GM21717 (cell line): ENCODE data around the gene GSTA4.
A peak's percentile ranks its signal among the peaks of the same experiment; 100 is the strongest.
"Not testable (repeated sequence)": the region's sequence is repeated elsewhere in the genome, so short reads cannot be mapped to it uniquely, and the experiment has no call there.

Source experiments
- ATAC-seq: cut with Tn5 transposase; IDR thresholded peaks from one replicate; pipeline ENCODE4 v1.9.1; 2021; ENCODE audit warnings: mild to moderate bottlenecking, moderate library complexity; ENCODE audit not compliant: unreplicated experiment

GSTA4 gene

DNA sequence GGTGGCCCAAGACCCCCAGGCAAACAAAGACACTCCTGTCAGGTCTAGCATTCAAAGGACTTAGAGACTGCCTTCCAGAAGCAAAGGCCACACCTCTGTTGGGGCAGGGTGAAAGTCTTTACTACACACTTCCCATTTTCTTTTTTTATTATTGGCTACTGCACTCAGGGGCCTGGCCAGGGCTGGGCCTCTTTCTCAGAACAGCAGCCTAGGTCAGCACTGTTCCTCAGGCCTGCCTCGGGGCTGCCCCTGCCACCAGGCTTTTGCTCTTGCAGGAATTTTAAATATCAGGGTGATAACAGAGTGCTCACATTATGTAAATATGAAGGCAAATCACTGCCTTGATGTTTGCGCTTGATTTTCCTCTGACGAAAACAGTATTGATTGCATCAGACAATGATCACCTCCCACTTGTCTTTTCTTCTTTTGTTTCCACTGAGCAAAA is 18.5 kb downstream of the GSTA4 start:
- peak; percentile 78 for ATAC-seq

DNA sequence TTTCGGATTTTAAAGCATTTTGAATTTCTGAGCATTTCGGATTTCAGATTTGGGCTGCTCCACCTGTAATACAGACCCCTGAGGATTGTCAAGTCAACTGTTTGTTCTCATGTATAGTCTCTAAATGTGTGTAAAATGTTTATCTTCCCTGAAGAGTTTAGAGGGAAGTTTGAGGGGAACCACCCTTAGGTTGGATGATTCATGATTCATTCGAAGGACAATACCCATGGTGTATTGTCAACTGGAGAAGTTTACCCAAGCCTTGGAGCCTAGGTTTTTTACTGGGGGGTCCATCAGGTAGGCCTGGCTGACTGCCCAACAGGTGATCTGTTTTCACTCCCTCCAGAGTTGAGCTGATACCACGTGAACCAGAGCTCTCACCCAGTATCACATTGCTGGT is 18.9 kb downstream of the GSTA4 start:
- ATAC-seq = peak; percentile 30

DNA sequence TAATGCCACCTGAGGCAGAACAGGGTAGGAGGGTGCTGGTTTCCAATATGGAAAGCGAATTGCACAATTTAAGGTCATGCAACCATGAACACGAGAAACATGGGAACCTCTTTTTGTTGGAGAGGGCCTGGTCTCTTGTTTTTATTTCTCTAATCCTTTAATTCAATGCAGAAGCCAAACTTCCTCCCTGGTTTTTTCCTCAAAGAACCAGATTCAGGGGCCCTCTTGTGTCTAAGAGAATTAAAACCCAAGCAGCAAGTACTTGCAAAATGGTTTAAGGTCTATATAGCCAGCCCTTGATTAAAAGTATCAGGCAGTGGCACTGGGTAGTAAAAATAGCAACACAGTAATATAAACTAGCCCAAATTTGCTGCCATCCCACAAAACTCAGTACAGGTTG is 19.5 kb downstream of the GSTA4 start:
- no peak for ATAC-seq

DNA sequence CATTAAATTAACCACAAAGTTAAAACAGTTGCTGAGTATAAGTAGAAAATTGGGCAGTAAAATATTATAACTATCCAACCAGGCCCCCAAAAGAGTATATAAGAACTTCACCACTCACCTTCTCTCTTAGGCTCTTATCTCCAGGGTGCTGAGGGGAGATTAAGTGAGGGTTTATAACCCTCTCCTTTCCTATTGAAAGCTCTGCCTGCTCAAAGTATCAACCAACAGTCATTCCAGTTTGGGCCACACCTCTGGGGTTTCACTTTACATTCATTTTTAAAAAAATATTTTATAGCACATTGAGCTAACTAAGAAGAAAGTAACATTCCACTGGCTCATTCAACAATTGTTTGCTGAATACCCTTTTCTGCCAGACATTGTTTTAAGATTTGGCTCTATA is 22.1 kb downstream of the GSTA4 start:
- ATAC-seq = no peak

DNA sequence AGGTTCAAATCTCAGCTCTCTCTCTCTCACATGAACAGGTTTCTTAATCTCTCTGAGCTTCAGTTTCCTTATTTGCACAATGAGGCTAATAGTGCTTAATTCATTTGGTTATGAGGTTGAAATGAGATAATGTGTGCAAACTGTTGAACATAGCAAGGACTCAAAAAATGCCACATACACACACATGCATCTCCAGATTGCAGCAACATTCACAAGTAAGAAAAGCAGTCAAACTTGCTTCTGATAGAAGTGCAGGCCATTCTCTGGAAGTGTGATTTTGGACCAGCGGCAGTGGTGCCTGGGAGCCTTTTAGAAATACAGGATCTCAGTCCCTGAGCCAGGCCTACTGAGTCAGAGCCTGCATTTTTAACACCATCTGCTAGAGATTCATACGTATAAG is 25.7 kb downstream of the GSTA4 start:
- ATAC-seq = no peak

DNA sequence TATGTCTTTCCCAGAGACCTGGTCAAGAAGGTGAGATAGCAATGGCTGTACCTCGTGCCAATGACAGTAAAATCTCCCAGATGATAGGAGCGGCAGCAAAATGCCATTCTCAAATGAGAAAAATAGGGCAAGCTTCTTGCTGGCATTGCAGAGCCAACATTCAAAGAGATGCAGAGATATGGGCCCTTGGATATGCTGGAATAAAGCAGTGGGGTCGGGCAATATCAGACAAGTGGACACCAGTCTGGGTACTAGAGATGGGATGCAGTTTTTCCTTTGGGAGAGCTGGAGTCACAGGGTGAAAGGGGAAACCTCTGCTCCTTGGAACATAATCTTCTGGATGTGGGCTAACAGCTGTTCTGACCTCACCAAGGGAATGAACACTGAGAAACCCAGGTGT is 29.0 kb downstream of the GSTA4 start:
- ATAC-seq = no peak

DNA sequence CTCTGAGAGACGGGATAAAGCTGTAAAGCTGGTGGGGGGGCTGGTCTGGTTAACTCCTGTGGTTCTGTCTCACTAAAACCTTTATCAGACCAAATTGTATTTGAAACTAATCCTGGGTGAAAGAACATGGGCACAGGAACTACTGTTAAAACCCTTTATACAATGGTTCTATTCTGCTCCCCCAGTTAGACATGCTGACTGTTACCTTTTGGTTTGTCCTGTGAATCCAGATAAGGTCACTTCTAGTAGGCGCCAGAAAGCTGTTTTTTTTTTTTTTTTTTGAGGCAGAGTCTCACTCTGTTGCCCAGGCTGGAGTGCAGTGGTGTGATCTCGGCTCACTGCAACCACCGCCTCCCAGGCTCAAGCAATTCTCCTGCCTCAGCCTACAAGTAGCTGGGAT is 29.7 kb downstream of the GSTA4 start:
- ATAC-seq = no peak

DNA sequence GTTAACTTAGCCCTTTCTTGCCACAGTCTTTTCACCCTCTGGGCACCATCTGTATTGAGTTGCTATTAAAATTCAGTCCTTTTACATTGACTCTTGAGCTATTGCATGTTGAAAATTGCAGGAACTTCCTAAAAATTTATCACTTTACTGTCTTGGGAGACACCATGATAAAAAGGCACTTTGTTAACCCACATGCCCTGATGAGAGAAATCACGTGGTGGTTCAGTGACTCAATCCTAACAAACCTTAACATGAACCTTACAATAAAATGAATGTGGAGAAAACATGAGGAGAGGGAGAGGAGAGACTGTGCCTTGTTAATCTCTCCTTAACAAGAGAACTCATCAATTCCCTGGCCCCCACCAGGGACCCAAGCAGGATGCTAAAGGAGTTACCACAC is 30.8 kb downstream of the GSTA4 start:
- no peak for ATAC-seq

DNA sequence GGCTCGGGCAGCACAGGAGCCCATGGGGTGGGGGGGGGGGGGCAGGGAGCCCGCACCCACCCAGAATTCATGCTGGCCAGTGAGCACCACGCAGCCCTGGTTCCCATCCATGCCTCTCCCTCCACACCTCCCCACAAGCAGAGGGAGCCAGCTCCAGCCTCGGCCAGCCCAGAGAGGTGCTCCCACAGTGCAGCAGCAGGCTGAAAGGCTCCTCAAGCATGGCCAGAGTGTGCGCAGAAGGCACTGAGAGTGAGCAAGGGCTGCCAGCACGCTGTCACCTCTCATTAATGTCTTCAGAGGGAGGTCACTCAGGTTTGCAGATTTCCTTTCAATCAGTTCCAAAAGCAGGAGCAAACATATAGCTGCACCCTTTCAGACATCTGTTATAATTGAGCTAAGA is 32.4 kb downstream of the GSTA4 start:
- ATAC-seq = no peak

DNA sequence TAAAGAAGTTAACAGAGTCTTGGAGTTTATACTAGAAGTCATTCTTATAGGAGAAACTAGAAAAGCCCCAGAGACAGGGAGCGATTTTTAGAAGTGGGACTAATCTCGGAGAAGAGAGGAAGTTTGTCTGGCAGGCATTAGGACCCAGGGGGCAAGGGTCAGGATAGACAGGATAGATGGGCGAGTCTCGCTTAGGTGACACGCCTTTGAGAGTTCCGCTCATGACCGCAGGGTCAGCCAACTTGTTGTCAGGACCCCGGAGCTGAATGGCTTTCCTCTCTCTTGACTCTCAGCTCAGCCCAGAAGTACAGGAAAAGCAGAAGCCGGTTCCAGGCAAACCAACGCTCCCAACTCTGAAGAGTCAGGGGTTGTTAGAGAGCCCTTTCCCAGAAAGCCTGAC is 34.1 kb downstream of the GSTA4 start:
- not testable (repeated sequence) for ATAC-seq

DNA sequence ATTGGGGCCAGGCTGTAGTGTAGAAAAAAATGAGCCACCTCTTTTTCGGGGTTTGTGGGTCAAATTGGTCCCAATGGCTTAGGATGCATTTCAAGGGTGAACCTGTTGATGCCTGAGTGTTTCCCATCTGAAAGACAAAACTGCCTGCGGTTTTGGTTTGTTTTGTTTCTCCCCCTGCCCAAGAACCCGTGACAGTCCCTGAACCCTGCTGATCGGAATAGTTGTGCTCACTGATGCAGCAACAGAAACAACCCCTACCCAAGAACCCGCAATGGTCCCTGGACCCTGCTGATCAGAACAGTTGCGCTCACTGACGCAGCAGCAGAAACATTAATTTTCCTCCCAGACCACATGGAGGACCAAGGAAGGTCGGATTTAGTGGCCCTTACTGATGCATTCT is 34.9 kb downstream of the GSTA4 start:
- ATAC-seq = not testable (repeated sequence)

DNA sequence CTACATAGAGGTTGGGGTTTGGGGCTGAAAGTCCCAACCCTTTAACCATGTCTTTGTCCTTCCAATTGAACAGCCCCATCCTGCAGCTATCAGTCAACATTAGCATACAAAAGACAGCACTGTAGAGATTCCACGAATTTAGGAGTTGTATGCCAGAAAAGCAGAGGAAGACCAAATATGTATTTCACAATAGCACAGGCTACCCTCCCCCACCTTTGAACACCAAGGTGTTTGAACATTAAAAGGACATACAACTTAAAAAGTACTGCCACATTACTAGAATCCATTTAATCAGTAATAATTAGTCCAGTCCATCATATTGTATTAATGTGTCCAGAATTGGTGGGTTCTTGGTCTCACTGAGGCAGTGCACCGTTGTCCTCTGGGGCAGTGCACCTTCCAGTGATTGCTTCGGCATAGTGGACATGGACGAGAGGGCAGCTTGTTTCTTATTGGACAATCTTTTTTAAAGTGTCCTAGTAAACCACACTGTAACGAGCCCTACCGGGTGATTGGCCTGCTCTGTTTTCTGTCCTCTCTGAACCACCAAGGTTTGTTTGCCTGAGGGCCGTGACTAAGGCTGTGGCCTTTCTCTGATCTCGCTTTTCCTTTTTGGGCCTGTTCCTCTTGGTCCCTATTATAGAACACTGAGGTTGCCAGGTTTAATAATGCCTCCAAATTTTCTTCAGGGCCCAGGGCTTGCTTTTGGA is 36.4 kb downstream of the GSTA4 start:
- ATAC-seq = no peak

DNA sequence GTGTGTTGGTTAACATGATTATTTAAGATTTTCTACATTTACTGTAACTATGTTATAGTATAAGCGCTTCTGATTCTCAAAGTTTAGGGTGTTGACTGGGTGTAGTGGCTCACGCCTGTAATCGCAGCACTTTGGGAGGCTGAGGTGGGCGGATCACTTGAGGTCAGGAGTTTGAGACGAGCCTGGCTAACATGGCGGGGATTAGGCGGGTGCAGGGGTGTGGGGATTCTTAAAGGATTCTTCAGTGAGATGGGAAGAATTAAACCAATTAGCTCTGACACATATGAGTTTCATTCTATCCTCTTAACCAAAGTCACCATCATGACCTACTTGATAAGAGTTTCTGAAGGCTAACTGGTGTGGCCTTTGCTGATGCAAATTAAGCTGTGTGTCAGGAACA is 39.2 kb downstream of the GSTA4 start:
- no peak for ATAC-seq

DNA sequence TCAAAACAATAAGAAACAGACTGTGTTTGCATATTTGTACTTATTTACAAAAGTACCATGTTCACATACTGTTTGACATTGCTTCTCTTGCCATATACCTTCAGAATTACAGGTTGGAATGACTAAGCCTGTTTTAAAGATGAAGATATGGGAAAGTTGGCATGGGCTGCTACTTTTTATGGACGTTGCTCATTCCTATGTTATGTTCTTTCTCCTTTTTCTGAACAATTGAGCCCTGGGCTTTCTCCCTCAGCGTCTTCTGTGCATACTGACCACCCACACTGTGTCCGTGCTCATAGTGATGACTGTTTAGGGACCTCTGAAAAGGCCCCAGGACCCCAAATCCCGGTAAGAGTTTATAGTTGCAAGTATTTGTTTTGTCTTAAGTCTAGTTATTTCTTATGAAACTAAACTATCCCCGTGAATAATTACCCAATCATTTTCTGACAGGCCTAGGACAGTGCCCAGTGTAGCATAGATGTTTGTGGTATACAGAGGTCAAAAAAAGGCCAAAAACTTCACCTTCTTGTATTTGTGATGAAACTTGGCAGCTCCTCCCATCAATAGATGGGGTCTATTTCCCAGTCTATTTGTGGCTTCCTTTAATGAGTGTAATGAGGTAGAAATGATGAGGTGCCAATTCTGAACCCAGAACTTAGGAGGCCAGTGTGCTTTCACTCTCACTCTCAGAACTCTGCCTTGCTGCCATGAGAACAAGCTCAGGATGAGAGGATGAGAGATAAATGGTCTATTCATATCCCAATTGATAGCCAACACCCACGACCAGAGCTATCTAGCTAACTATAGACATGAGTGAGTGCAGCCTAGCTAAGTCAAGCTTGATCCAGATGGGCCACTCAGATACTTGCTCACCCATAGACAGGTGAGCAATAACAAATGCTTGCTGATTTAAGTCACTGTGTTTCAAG is 40.9 kb downstream of the GSTA4 start:
- no peak for ATAC-seq

DNA sequence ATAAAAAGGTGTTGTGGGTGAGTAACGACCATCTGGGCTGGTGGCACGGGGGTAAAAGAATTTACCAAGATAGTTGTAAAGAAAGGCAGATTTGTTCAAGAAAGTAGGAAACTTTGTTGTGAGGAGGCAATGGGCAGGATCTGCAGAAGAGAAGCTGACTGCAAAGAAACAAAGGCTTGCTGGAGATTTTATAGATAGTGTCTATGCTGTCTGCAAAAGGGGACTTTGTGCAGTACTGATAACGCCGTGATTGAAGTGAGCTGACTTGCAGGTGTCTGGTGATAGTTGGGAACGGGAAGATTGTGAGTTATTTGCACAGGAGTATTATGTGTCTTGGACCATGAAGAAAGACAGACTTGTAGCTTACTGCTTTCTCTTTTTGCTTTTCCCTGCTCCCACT is 48.8 kb downstream of the GSTA4 start:
- no peak for ATAC-seq

DNA sequence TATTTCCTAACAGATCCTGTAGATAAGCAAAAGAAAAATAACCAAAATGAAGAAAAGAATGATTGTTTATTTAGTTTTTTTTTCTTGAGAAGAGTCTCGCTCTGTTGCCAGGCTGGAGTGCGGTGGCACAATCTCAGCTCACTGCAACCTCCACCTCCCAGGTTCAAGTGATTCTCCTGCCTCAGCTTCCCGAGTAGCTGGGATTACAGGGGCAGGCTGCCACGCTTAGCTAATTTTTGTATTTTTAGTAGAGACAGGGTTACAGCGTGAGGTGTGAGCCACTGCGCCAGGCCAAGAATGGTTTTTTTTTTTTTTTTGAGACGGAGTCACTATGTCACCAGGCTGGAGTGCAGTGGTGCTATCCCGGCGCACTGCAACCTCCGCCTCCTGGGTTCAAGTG is 52.3 kb downstream of the GSTA4 start:
- ATAC-seq = not testable (repeated sequence)

DNA sequence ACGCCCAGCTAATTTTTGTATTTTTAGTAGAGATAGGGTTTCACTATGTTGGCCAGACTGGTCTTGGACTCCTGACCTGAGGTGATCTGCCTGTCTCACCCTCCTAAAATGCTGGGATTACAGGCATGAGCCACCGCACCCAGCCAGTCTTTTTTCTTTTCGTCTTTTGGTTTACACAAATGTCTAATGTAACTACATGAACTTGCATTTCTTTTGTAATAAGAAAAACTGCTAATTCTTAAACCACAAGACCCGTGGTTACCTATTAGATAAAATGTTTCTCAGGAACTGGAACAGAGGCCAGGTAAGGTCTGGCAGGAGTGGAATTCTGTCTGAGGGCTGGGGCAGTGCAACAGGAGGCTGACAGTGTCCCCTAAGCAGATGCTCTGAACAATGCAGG is 52.9 kb downstream of the GSTA4 start:
- ATAC-seq = no peak

DNA sequence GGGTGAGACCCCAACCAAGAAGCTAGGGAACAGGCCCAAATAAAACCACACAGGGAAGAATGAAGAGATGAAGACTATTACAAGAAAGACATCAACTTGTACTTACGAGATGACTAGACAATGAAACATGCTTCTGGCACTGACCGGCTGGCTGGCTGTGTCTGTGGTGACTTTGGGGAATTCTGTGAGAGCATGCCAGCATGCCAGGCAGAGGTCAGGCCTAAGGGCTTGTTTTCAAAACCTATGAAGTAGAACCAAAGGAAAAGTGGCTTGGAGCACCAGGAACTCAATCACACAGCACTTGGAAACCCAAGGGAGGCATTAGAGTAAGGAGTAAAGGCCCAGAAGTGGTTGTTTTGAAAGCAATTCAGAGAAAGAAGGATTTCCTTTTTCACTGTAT is 57.2 kb downstream of the GSTA4 start:
- ATAC-seq = no peak

DNA sequence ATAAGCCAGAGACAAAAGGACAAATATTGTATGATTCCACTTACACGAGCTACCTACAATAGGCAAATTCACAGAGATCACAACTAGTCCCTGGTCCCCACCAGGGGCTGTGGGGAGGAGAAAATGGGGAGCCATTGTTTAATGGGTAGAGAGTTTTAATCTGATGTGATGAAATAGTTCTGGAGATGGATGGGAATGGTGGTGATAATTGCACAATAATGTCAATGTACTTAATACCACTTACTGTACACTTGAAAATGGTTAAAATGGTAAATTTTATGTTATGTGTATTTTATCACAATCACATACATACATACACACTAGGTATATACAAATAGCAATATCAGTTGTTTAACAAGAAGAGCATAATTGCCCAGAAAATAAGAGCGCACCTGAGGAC is 61.3 kb downstream of the GSTA4 start:
- ATAC-seq = no peak

DNA sequence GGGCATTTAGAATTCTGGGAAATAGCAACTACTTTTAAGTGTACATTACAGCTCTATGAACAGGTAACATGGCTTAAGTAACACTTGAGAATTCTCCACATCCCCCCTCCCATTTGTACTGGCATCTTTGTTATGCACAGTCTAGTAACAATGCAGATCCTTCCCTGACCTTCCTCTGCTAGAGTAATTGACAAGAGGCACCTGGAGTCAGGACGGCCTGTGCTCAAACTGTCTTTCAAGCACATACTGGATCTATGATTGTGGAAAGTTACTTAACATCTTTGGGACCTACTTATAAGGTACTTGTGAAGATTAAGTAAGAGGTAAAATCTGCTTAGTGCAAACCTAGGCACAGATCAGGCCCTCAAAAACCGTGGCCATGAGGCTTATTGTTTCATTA is 63.7 kb downstream of the GSTA4 start:
- no peak for ATAC-seq

DNA sequence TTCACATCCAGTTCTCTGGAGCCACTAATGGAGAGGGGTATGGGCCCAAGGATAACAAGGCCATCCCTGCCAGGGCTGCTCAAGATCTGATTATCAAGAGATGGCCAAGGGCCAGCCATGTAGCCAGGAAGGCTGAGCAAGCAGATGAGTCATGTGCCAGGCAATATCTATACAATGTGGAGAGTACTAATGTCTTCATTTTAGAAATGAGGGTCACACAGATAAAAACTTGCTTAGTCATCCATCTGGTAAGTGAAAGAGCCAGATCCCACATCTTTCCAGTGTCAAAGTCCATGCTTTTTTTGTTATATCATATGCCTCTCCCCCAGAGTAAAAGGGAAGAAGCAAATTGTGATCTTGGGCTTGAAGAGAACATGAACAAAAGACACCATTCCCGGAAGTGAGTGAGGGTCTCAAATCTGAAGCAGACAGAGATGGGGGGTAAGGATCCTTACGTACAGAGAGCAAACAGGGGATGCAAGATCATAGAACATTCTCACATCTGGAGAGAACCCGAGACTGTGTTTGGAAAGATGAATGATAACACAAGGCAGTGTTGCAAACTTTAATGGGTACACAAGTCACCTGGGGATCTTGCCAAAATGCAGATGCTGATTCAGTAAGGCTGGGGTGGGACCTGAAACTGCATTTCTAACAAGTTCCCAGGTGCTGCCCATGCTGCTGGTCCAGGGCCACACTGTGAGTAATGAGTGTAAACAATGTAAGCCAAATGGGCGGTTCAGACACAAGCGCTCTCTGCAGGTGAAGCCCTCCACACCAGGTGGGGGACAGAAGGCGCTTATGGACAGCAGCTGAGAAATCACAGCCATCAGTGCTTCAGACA is 65.5 kb downstream of the GSTA4 start:
- no peak for ATAC-seq
